Measurements from ENCODE around the gene SLC6A11. TPM values are rescaled to one million over a fixed set of nuclear protein-coding genes. Genes with fewer than 3 reads are reported as not detected.

Gene SLC6A11
- total RNA-seq, 1 experiment from 2014 or later, result 1.5 TPM

GRCh38 chr3:10955711-10956453, 139.9 kb downstream of the SLC6A11 start:
- Histone ChIP-seq H3K27me3 (ENCODE audit: insufficient read depth, low read length) (no peaks in the 10 kb centered on the region), H2BK20ac (ENCODE audit: low read depth, low read length, poor library complexity, severe bottlenecking) (no peak overlapping the region), H2BK120ac (ENCODE audit: low read depth, low read length, poor library complexity, severe bottlenecking) (no peak overlapping the region), H4K8ac (replicated peaks; ENCODE audit: insufficient read length, low read depth, low read length) (no peak overlapping the region), H3T11ph (ENCODE audit: low read length) (no peak overlapping the region), H4K20me1 (ENCODE audit: control insufficient read depth, insufficient read depth, insufficient read length) (no peaks in the 10 kb centered on the region), H3K4ac (ENCODE audit: low read depth, low read length) (no peak overlapping the region), H4K5ac (ENCODE audit: insufficient read length, low read depth, low read length) (no peak overlapping the region), H3K9ac (ENCODE audit: extremely low read depth, insufficient read length, low read length) (no peak overlapping the region), H3K56ac (ENCODE audit: insufficient read length, low read depth, low read length) (no peak overlapping the region), H2BK15ac (ENCODE audit: low read depth, low read length) (no peak overlapping the region), H2AFZ (ENCODE audit: low read length) (no peak overlapping the region), H3K23me2 (ENCODE audit: insufficient read length, low read depth, low read length, poor library complexity, severe bottlenecking) (no peaks in the 10 kb centered on the region), H2AK5ac (ENCODE audit: insufficient read length, low read length) (no peak overlapping the region), H3K9me3 (ENCODE audit: control insufficient read depth, low read depth, low read length) (no peaks in the 10 kb centered on the region), H3K14ac (ENCODE audit: insufficient read depth, low read length) (no peak overlapping the region), H3K4me2 (ENCODE audit: insufficient read depth, insufficient read length, low read length) (no peak overlapping the region), H2BK5ac (ENCODE audit: insufficient read length, low read length) (no peak overlapping the region), H3K23ac (ENCODE audit: insufficient read length, low read depth, low read length) (no peak overlapping the region), H3K27ac (ENCODE audit: insufficient read length, low read depth, low read length) (no peak overlapping the region), H3K79me1 (ENCODE audit: insufficient read depth, low read depth, low read length, poor library complexity, severe bottlenecking) (no peaks in the 10 kb centered on the region), H3K18ac (ENCODE audit: insufficient read length, low read depth, low read length) (no peak overlapping the region), H3K79me2 (ENCODE audit: insufficient read depth, low read length) (no peaks in the 10 kb centered on the region), H2BK12ac (ENCODE audit: insufficient read length, low read depth, low read length) (no peak overlapping the region), H3K4me1 (ENCODE audit: insufficient read depth, low read length) (no peaks in the 10 kb centered on the region), H4K91ac (ENCODE audit: insufficient read length, low read depth, low read length) (no peak overlapping the region)
- Mint-ChIP-seq H3K4me3 (no peak overlapping the region), H3K4me1 (peaks cover 0 to 15% of the 10 kb centered on the region in 2 experiments; a peak in 2 of 4 replicates), H3K9me3 (no peaks in the 10 kb centered on the region), H3K36me3 (ENCODE audit: insufficient read depth in 1 of 3, low read depth in 3 of 3) (no peaks in the 10 kb centered on the region), H3K27me3 (ENCODE audit: low read depth) (peaks cover 15% of the 10 kb centered on the region), H3K27ac (no peak overlapping the region; a peak in 1 of 7 replicates)
- WGBS (ENCODE audit: extremely low coverage, insufficient read length, low lambda C conversion rate), result no CpG with 5 or more reads among the region's 15 CpGs
- no peak for DNase-seq
- TF ChIP-seq, protein P1, sequence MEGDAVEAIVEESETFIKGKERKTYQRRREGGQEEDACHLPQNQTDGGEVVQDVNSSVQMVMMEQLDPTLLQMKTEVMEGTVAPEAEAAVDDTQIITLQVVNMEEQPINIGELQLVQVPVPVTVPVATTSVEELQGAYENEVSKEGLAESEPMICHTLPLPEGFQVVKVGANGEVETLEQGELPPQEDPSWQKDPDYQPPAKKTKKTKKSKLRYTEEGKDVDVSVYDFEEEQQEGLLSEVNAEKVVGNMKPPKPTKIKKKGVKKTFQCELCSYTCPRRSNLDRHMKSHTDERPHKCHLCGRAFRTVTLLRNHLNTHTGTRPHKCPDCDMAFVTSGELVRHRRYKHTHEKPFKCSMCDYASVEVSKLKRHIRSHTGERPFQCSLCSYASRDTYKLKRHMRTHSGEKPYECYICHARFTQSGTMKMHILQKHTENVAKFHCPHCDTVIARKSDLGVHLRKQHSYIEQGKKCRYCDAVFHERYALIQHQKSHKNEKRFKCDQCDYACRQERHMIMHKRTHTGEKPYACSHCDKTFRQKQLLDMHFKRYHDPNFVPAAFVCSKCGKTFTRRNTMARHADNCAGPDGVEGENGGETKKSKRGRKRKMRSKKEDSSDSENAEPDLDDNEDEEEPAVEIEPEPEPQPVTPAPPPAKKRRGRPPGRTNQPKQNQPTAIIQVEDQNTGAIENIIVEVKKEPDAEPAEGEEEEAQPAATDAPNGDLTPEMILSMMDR (conservative IDR thresholded peaks at IDR 0.05), result no peak
